G401 (cell line): ENCODE data around the gene PLEKHB2. TPM values are rescaled to one million over a fixed set of nuclear protein-coding genes. Genes with fewer than 3 reads are reported as not detected.
"Not testable (repeated sequence)": the region's sequence is repeated elsewhere in the genome, so short reads cannot be mapped to it uniquely, and the experiment has no call there.

Experiments
- DNase-seq: peaks from one replicate; pipeline ENCODE4 v3.0.0-alpha.2; 2015; ENCODE audit warnings: low spot score
- in situ Hi-C: cut with HindIII; loops from 2 replicates; pipeline ENCODE4 v1.10.0; 2016; ENCODE audit warnings: low sequenced_read_pairs, mixed read lengths
- total RNA-seq: library from RNA; depleted of rRNA; stranded (reverse); fragments of >200 nt; shearing (Covaris generic); gene quantifications from 2 replicates; pipeline ENCODE4 v1.2.3, GENCODE V29; 2014

PLEKHB2 gene
- total RNA-seq, 1 experiment from 2014 or later, result 96.6 TPM

DNA sequence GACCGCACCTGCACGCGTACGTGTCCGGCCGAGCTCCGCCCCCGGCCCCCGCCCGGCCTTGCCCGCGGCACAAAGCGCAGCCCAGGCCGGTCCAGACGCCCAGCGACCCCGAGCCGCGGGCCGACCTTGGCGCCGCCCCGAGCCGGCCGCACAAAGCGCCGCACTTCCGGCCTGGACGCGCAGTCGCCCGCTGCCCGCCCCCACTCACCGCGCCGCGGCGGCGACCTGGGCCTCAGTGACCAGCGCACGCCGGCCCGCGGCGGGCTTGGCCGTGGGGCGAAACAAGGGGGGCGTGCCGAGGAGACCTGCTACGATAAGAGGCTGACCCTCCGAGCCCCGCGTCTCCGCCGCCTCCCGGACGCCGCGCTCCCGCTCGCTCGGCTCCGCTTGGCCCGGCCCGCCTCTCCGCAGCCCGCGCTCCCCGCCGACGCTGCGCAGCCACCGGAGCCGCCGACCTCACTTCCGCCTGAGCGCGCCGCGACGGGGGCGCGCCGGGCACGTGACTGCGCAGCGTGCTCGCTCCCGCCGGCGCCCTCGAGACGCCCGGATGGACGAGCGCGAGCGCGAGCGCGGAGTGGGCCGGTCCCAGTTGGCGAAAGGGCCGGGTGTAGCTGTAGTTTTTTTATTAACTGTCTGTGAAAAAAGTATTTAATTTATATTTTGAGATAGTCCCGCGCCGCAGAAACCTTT, 12.0 kb upstream of the PLEKHB2 start, which contains the start of gene FAM168B:
Gene FAM168B, minus strand, starts transcription at position 455 of the 690 bp plus-strand sequence. CDS start 10,814 bp downstream, outside the sequence.
- in situ Hi-C loops, result no loop called here
- peak; percentile 77 for DNase-seq

DNA sequence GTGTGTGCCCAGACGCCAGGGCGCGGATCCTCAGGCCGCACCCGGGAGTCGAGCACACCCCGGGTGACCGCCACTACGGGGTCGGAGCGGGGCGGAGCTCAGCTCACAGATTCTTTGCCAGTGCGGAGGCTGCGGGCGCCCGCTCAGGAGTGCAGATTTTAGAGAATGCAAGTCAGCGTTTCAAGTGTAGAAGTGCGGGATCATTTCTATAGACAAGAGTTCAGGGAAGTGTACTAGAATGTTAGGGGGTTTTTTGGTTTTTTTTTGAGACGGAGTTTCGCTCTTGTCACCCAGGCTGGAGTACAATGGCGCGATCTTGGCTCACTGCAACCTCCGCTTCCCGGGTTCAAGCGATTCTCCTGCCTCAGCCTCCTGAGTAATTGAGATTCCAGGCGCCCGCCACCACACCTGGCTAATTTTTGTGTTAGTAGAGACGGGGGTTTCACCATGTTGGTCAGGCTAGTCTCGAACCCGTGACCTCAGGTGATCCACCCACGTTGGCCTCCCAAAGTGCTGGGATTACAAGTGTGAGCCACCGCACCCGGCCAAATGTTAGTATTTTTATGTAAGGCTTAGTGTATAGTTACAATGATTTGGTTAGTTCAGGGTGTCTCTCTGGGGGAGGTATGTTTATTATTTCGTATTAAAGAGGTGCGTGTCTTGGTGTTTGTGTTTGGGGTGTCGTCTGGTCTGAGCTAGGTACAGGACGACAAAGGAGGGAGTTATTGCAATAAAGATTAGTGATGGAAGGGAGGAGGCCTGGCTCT, 11.3 kb upstream of the PLEKHB2 start:
- in situ Hi-C loops, result no loop called here
- DNase-seq, result no peak

DNA sequence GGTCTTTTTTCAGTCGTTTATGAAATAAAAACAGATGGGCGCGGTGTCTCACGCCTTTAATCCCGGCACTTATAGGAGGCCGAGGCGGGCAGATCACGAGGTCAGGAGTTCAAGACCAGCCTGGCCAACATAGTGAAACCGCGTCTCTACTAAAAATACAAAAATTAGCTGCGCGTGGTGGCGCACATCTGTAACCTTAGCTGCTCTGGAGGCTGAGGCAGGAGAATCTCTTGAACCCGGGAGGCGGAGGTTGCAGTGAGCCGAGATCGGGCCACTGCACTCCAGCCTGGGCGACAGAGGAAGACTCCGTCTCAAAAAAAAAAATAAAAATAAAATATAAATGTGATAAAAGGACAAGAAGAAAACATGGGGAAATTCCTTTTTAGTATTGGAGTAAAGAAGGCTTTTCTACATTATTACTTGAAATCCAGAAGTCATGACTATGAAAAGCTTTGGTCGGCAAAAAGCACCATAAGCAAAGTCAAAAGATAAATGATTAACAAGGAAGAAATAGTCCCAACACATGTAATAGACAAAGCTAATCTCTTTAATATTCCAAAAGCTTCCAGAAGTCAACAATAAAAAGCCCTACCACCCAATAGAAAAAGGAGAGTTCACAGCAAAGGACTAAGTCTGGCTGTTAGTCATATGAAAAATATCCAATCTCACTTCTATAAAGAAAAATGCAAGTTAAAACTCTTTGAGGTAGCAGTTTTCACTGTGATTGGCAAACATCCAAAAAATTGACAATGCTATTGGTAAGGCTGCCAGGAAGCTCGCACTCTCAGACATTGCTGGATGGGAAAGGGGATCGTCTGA, 10.5 kb upstream of the PLEKHB2 start:
- in situ Hi-C loops, result no loop called here
- peak; percentile 11 for DNase-seq

DNA sequence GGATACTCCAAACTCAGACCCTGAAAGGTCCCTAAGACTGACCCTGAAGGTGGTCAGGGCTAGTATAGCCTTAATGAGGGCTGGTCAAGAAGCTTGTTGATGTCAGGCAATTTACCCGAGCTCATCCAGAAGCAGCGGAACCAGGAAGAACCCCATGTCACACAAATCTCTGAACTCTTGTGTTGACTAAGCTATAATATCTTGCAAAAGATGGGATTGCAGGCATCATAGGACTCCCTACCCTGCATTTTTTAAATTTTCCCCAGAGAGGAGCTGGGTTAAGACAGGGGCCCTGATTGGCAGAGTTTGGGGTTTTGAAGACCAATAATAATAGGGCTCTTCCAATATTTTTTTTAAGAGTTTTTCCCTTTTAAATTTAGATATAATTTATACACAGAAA, 2.0 kb upstream of the PLEKHB2 start:
- in situ Hi-C loops, result no loop called here
- DNase-seq, result no peak

DNA sequence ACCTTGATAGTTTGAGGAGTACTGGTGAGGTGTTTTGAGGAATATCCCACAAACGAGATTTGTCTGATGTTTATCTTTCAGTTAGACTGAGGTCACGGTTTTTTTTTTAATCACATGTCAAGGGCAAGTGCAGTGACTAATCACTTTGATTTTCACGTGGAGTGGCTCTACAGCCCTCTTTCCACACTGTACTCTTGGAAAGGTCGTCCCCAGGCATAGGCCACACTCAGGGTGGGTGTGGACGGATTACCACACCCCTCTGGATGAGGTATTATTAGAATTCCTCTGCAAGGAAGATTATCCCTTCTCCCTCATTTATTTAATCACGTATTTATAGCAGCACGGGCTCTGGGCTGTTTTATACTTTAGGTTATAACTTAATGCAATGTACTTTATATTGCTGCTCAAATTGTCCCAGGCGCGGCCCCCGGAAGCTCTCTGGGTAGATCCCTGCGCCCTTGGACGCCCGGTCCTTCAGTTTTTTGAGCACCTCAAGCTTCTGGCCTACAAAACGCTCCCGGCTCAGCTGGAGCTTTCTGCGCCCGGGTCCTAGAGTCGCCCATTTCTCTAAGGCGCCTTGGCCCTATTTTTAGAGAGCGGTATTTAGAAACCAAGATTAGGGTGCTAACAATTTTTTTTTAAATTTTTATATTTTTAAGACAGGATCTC, 515 bp upstream of the PLEKHB2 start:
- in situ Hi-C loops, result no loop called here
- DNase-seq, result peak; percentile 95

DNA sequence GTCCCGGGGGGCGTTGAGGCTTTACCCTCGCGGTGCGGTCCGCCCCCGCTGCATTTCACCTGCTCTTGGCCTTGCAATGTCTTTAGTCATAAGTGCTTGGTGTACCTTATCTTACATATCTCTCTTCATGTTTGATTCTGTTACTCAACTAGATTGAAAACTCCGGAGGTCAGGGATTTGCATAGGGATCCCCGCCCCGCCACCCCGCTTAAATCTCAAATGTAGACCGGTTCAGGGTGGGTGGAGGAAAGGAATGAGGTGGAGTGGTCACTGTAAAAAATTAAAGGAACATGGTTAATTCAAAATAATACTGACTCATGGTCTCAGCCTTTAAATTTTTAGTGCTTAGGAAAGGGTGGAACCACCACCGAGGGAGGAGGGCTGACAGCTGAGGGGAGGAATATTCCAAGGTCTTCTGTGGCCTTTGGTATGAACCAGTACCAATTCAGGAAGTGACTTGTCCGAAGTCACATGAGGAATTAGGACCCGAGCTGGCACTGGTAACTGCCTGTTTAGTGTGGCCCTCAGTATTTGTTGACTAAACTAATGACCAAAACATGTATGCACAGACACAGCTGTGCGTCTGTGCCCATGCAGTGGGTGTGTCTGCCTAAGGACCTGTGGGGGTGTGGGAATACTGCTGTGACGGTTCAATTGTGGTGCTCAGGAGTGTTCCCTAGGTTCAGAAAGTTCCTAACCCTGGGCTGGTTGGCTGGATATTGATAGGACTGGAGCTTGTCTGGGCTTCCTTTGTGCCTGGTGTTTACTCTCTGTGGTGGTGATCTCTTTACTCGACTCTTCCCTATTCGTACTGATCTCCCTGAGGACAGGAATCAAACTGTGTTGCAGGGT, 1.0 kb downstream of the PLEKHB2 start:
- DNase-seq, result no peak
- in situ Hi-C loops, result no loop called here

DNA sequence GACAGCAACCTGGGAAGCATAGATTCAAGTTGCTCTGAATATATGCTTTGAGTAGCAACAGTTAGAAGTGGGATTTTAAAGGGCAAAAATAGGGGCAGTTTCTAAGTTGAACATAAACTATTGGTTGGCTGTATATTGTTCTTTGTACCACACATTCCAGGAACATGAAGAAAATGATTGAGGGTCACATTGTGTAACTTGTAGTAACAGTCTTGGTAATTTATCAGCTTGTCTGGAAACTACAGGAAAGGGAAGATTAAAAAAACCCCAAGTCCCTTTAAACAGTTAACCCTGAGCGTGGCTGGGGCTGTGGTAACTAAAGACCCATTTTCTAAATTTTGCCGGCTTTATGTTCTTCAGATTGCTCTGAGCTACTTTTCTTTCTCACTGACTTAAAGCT, 7.4 kb downstream of the PLEKHB2 start:
- no peak for DNase-seq
- in situ Hi-C loops, result no loop called here

DNA sequence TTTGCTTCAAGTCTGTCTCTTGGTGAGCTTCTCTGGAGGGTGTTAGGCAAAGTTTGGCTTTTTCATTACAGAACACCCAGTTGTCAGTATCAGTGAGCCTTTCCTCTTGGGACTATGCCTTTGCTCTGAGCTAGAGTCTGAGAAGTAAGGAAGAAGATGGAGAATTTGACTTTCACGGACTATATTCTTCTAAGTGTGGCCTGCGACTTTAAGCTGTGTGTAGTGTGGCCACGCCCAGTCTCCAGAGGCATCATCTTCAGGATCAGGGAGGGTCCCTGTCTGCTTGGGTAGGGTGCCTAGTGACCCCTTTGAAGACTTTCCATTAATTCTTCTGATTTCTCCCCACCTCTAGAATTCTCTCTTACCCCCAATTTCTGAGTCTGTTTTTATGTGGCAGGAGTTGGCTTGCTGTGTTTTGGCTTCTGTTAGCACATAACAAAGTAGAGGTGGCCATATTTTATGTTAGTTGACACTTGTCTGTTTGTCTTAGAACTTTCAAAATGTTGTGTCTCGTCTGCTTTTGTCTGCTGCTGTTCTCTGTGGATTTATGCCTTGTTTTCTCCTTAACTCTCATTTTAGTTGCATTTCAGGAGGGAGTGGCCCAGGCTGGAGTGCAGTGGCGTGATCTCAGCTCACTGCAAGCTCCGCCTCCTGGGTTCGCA, 8.6 kb downstream of the PLEKHB2 start:
- in situ Hi-C loops, result no loop called here
- DNase-seq, result no peak

DNA sequence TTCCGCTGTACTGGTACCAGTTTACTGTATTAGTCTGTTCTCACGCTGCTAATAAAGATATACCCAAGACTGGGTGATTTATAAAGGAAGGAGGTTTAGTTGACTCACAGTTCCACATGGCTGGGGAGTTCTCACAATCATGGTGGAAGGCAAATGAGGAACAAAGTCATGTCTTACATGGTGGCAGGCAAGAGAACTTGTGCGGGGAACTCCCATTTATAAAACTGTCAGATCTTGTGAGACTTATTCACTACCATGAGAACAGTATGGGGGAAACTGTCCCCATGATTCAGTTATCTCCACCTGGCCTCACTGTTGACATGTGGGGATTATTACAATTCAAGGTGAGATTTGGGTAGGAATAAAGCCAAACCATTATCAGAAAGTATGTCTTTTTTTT, 9.8 kb downstream of the PLEKHB2 start:
- in situ Hi-C loops, DNase-seq: not testable (repeated sequence)

DNA sequence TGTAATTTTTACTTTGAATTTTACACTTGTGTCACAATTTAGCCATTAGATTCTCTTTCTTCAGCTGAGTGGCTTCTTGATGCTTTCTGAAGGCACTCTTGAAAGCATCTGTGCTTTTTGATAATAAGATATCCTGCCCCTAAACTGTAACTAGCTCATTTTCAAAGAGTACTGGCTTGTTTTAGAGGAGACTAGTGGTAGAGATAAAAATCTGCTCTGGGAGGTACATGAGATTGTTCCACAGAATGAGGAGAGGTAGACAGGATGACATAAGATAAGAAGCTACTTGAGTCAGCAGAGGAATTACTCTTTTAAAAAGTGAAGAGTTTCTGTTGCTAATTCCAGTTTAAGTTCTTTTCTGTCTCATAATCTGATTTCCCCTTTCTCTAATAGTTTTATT, 10.6 kb downstream of the PLEKHB2 start:
- DNase-seq, result no peak
- in situ Hi-C loops, result no loop called here

DNA sequence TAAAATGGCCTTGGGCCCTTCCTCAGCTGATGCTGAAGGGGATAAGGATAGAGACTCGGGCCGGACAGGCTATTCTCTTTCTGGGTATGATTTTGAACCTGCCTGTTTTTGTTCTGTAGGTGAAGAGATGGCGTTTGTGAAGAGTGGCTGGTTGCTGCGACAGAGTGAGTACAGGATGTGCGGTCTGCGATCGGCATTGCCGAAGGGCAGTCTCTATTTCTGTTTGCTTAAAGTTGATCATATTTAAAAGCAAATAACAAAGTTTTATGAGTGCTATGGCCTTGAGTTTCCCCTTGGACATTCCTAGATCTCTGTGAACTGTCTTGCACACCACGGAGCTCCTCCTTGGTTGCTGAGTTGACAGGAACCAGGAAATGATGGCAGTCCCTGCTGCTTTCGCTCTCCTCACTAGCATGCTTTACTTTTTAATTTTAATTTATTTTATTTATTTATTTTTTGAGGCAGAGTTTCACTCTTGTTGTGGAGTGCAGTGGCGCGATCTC, 15.7 kb downstream of the PLEKHB2 start:
- no peak for DNase-seq
- in situ Hi-C loops, result no loop called here

DNA sequence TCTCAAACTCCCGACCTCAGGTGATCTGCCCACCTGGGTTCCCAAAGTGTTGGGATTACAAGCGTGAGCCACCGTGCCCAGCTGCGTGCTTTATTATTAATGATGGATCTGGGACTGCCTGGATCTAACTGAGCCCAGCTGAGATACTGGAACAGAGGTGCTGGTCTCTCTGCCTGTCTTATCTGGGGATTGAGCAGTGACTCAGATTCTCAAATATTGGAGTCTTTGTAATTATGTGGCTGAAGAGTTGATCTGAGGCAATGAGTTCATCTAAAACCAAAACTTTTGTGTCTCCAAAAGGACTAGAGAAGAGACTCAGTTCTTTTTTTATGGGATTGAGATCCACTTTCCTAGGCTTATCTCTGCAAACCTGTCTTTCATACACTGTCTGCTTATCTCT, 16.3 kb downstream of the PLEKHB2 start:
- in situ Hi-C loops, result no loop called here
- no peak for DNase-seq

DNA sequence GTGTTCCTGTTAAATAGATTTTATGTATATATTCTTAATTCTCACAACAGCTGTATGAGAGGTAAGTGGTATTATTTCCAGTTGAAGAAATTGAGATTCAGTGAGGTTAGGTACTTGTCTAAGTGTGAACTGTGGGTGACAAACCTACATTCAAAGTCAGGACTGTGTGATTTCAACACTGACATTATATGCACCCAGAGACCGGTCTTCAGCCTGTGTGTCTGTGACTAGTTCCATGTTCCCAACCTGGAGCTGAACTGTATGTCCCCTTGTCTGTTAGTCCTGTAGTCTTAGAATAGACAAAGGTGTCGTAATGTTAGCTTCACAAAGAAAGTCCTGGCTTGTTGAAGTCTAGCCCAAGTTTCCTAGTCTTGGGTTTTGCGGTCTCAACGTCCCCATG, 17.4 kb downstream of the PLEKHB2 start:
- no peak for DNase-seq
- in situ Hi-C loops, result no loop called here

DNA sequence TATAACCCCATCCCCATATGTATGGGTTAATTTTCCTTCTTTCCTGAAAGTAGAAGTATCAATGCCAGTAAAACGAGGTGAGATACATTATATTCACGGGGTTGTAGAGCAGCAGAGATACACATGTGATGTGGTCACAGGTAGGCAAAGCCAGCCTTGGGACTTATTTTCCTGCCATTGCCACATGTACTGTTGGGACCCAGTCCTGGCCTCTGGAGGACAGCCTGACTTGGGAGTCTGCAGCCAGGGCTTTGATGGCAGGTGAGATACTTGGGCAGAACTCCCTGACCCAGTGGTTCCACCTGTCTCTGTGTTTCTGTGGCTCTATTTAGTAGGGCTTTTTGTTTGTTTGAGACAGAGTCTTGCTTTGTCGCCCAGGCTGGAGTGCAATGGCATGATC, 18.1 kb downstream of the PLEKHB2 start:
- in situ Hi-C loops, result no loop called here
- DNase-seq, result no peak

DNA sequence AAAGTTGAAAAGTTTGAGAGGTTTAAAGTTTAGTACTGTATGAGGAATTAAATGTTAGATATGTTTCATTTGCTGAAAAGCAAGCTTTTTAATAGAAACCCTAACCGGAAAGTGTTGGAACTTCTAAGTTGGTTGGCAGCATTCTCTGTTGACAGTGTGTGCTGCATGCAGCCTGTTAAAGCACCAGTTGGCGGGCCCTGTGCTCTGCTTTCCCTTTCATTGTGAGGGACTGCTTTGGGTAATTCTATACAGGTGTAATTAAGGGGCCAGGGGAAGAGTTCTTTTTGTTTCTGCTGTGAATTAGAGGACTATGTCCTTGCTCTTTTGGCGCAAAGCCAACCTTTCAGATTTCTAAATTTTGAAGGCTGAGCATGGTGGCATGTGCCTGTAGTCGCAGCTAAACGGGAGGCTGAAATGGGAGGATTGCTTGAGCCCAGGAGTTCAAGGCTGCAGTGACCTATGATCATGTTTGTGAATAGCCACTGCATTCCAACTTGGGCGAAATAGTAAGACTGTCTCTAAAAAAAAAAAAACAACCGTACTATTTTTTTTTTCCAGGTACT, 20.1 kb downstream of the PLEKHB2 start:
- in situ Hi-C loops, result no loop called here

DNA sequence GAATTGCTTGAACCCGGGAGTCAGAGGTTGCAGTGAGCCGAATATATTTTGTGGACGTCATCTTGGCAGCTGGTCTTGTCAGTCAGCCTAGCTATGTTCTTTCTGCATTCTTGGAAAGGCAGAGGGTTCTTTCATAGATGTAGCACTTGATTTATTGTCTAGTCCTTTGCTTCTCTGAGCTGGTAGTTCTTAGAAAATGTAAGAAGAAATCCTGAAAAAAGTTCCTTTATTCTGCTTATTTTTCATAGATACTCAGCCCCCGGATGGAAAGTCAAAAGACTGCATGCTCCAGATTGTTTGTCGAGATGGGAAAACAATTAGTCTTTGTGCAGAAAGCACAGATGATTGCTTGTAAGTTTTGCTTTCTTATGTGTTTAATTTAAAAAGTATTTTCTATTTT, 21.3 kb downstream of the PLEKHB2 start:
- no peak for DNase-seq
- in situ Hi-C loops, result no loop called here

More for the DNA sequence above, 20.1 kb downstream of the PLEKHB2 start:
- no peak for DNase-seq

DNA sequence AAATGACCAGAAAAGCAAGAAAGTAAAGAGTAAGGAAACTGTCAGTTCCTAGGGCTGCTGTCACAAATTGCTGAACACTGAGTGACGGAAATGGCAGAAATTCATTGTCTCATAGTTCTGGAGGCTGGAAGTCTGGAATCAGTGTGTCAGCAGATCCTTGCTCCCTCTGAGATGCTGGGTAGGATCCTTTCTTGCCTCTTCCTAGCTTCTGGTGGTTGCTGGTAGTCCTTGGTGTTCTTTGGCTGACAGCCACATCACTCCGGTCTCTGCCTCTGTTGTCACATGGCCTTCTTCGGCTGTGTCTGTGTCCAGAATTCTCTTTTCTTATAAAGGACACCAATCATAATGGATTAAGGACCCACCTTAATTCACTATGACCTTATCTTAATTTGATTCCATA, 21.9 kb downstream of the PLEKHB2 start:
- in situ Hi-C loops, result no loop called here
- peak; percentile 17 for DNase-seq

DNA sequence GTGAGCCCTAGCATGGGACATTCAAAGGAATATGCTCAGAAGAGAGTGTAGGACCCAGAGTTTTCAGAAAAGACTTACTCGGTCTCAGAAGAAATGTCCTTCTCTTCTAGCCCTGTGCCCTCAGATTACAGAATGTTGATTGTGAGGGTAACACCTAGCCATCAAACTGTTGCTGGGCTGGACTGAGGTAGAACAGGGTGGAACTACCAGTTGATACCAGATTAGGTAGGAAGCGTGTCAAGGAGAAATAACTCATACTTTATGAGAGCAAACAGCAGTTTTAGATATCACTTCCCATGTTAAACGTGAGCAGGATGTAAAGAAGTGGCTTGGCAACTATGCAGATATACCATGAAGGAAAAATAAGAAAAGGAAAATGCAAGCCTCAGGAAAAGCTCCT, 22.8 kb downstream of the PLEKHB2 start:
- DNase-seq, result no peak
- in situ Hi-C loops, result no loop called here
